ENCODE measurements around the gene PIK3R6.

DNA sequence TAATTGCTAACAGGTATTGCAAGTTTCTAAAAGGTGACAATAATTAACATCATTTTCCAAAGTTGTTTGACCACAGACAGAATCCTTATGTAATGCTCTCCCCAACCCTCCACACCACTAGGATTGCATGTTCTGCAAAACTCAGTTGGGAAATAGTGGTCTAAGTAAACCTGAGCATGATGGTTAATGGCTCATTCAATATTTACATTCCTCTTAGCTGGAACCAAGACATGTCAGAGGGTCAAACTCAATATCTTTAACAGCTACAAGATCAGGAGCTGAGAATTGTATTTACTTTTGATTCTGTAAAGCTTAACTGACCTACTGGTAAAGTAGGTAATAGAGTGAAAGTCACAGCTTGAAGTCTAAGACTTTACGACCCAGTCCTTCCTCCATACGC lies 78.5 kb downstream of the PIK3R6 start:
- TF ChIP-seq, protein P1, sequence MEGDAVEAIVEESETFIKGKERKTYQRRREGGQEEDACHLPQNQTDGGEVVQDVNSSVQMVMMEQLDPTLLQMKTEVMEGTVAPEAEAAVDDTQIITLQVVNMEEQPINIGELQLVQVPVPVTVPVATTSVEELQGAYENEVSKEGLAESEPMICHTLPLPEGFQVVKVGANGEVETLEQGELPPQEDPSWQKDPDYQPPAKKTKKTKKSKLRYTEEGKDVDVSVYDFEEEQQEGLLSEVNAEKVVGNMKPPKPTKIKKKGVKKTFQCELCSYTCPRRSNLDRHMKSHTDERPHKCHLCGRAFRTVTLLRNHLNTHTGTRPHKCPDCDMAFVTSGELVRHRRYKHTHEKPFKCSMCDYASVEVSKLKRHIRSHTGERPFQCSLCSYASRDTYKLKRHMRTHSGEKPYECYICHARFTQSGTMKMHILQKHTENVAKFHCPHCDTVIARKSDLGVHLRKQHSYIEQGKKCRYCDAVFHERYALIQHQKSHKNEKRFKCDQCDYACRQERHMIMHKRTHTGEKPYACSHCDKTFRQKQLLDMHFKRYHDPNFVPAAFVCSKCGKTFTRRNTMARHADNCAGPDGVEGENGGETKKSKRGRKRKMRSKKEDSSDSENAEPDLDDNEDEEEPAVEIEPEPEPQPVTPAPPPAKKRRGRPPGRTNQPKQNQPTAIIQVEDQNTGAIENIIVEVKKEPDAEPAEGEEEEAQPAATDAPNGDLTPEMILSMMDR (IDR thresholded peaks at IDR 0.05), result no peak
- TF ChIP-seq POLR2A (IDR thresholded peaks at IDR 0.05), result no peak
